Measurements from ENCODE around the gene CUBN. TPM values are rescaled to one million over a fixed set of nuclear protein-coding genes. Genes with fewer than 3 reads are reported as not detected.

CUBN gene
- total RNA-seq, 1 experiment from 2014 or later = 4.6 TPM

- H3K9me3 ChIP-seq = no peaks in the 10 kb centered on the region
- TF ChIP-seq, protein P1, sequence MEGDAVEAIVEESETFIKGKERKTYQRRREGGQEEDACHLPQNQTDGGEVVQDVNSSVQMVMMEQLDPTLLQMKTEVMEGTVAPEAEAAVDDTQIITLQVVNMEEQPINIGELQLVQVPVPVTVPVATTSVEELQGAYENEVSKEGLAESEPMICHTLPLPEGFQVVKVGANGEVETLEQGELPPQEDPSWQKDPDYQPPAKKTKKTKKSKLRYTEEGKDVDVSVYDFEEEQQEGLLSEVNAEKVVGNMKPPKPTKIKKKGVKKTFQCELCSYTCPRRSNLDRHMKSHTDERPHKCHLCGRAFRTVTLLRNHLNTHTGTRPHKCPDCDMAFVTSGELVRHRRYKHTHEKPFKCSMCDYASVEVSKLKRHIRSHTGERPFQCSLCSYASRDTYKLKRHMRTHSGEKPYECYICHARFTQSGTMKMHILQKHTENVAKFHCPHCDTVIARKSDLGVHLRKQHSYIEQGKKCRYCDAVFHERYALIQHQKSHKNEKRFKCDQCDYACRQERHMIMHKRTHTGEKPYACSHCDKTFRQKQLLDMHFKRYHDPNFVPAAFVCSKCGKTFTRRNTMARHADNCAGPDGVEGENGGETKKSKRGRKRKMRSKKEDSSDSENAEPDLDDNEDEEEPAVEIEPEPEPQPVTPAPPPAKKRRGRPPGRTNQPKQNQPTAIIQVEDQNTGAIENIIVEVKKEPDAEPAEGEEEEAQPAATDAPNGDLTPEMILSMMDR (IDR thresholded peaks at IDR 0.05; ENCODE audit: insufficient read depth in 1 of 2, low read depth in 1 of 2, low read length in 1 of 2, severe bottlenecking in 1 of 2, unreplicated experiment in 1 of 2) = no peak
- H3K36me3 ChIP-seq (ENCODE audit: control insufficient read depth, insufficient read depth, low read length) = no peaks in the 10 kb centered on the region
- H3K27me3 Mint-ChIP-seq (ENCODE audit: insufficient read depth, unreplicated experiment) = no peaks in the 10 kb centered on the region
- H3K4me1 Mint-ChIP-seq (ENCODE audit: low read depth, unreplicated experiment) = no peaks in the 10 kb centered on the region
- no peak overlapping the region for H3K4me3 Mint-ChIP-seq (ENCODE audit: unreplicated experiment)
- no peaks in the 10 kb centered on the region; the same call in 1 of the 2 replicates for H3K4me1 ChIP-seq
- H3K36me3 Mint-ChIP-seq (ENCODE audit: insufficient read depth, unreplicated experiment) = no peaks in the 10 kb centered on the region
- no peaks in the 10 kb centered on the region for H3K9me3 Mint-ChIP-seq (ENCODE audit: unreplicated experiment)
- no peaks in the 10 kb centered on the region for H3K27me3 ChIP-seq (replicated peaks; ENCODE audit: control insufficient read depth, insufficient read depth, low read length)
- no peak for DNase-seq
- ChIA-PET CTCF (interaction anchor here (0.6 kb wide), 1 partner anchor 76 kb away, joined by 3 read pairs; no protein-coding TSS in a partner anchor), POLR2A (no interaction called here)
- no peak overlapping the region for H3K4me3 ChIP-seq (ENCODE audit: low read depth, low read length)
- no TSS peak for BruUV-seq (replicated peaks)
- H3K27ac Mint-ChIP-seq (ENCODE audit: unreplicated experiment) = no peak overlapping the region
- intact Hi-C loops (cut with micrococcal nuclease; ENCODE audit: unreplicated experiment) = no loop called here
Observed at GRCh38 chr10:17077890-17078289, 51.7 kb downstream of the CUBN start.

- intact Hi-C loops (cut with micrococcal nuclease; ENCODE audit: unreplicated experiment) = no loop called here
- CTCF ChIA-PET = no interaction called here
- no peaks in the 10 kb centered on the region for H3K9me3 Mint-ChIP-seq (ENCODE audit: unreplicated experiment)
- POLR2A ChIA-PET = no interaction called here
- Histone ChIP-seq H3K36me3 (ENCODE audit: control insufficient read depth, insufficient read depth, low read length) (no peaks in the 10 kb centered on the region), H3K4me3 (ENCODE audit: low read depth, low read length) (no peak overlapping the region), H3K4me1 (no peaks in the 10 kb centered on the region; the same call in 1 of the 2 replicates), H3K9me3 (no peaks in the 10 kb centered on the region), H3K27me3 (replicated peaks; ENCODE audit: control insufficient read depth, insufficient read depth, low read length) (no peaks in the 10 kb centered on the region)
- no peak for DNase-seq
- TF ChIP-seq, protein P1 (IDR thresholded peaks at IDR 0.05; ENCODE audit: insufficient read depth in 1 of 2, low read depth in 1 of 2, low read length in 1 of 2, severe bottlenecking in 1 of 2, unreplicated experiment in 1 of 2) = no peak
- no peaks in the 10 kb centered on the region for H3K4me1 Mint-ChIP-seq (ENCODE audit: low read depth, unreplicated experiment)
- no TSS peak for BruUV-seq (replicated peaks)
- no peak overlapping the region for H3K27ac Mint-ChIP-seq (ENCODE audit: unreplicated experiment)
- H3K36me3 Mint-ChIP-seq (ENCODE audit: insufficient read depth, unreplicated experiment) = no peaks in the 10 kb centered on the region
- no peak overlapping the region for H3K4me3 Mint-ChIP-seq (ENCODE audit: unreplicated experiment)
- no peaks in the 10 kb centered on the region for H3K27me3 Mint-ChIP-seq (ENCODE audit: insufficient read depth, unreplicated experiment)
Observed at GRCh38 chr10:17077346-17077781, 52.2 kb downstream of the CUBN start.

- DNase-seq = no peak
- no peaks in the 10 kb centered on the region for H3K4me1 Mint-ChIP-seq (ENCODE audit: low read depth, unreplicated experiment)
- H3K36me3 Mint-ChIP-seq (ENCODE audit: insufficient read depth, unreplicated experiment) = no peaks in the 10 kb centered on the region
- CTCF ChIA-PET = no interaction called here
- no TSS peak for BruUV-seq (replicated peaks)
- Histone ChIP-seq H3K4me1 (no peaks in the 10 kb centered on the region; the same call in 1 of the 2 replicates), H3K9me3 (no peaks in the 10 kb centered on the region), H3K27me3 (replicated peaks; ENCODE audit: control insufficient read depth, insufficient read depth, low read length) (no peaks in the 10 kb centered on the region), H3K4me3 (ENCODE audit: low read depth, low read length) (no peak overlapping the region), H3K36me3 (ENCODE audit: control insufficient read depth, insufficient read depth, low read length) (no peaks in the 10 kb centered on the region)
- TF ChIP-seq, protein P1 (IDR thresholded peaks at IDR 0.05; ENCODE audit: insufficient read depth in 1 of 2, low read depth in 1 of 2, low read length in 1 of 2, severe bottlenecking in 1 of 2, unreplicated experiment in 1 of 2) = no peak
- intact Hi-C loops (cut with micrococcal nuclease; ENCODE audit: unreplicated experiment) = no loop called here
- H3K4me3 Mint-ChIP-seq (ENCODE audit: unreplicated experiment) = no peak overlapping the region
- no peaks in the 10 kb centered on the region for H3K9me3 Mint-ChIP-seq (ENCODE audit: unreplicated experiment)
- POLR2A ChIA-PET = no interaction called here
- H3K27me3 Mint-ChIP-seq (ENCODE audit: insufficient read depth, unreplicated experiment) = no peaks in the 10 kb centered on the region
- H3K27ac Mint-ChIP-seq (ENCODE audit: unreplicated experiment) = no peak overlapping the region
Observed at GRCh38 chr10:17076626-17077345, 52.8 kb downstream of the CUBN start.

Data from Caco-2 (cell line).